Measurements from ENCODE around the gene ENDOD1. TPM values are rescaled to one million over a fixed set of nuclear protein-coding genes. Genes with fewer than 3 reads are reported as not detected.

The ENDOD1 gene, protein sequence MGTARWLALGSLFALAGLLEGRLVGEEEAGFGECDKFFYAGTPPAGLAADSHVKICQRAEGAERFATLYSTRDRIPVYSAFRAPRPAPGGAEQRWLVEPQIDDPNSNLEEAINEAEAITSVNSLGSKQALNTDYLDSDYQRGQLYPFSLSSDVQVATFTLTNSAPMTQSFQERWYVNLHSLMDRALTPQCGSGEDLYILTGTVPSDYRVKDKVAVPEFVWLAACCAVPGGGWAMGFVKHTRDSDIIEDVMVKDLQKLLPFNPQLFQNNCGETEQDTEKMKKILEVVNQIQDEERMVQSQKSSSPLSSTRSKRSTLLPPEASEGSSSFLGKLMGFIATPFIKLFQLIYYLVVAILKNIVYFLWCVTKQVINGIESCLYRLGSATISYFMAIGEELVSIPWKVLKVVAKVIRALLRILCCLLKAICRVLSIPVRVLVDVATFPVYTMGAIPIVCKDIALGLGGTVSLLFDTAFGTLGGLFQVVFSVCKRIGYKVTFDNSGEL
- total RNA-seq (2014; rRNA removed; shearing (Covaris generic)) (4.0 and 4.4 TPM in 2 replicates), polyA plus RNA-seq (2016; fragmentation: Nextera tagmentation; extraction: Ambion mirVana) (0.76 and 1.1 TPM in 2 replicates)
- long read RNA-seq, partial matches to known transcripts, result 0 of 1 reads
- long read RNA-seq, other reads (novel, unspliced or antisense), result 1 of 1 reads

DNA sequence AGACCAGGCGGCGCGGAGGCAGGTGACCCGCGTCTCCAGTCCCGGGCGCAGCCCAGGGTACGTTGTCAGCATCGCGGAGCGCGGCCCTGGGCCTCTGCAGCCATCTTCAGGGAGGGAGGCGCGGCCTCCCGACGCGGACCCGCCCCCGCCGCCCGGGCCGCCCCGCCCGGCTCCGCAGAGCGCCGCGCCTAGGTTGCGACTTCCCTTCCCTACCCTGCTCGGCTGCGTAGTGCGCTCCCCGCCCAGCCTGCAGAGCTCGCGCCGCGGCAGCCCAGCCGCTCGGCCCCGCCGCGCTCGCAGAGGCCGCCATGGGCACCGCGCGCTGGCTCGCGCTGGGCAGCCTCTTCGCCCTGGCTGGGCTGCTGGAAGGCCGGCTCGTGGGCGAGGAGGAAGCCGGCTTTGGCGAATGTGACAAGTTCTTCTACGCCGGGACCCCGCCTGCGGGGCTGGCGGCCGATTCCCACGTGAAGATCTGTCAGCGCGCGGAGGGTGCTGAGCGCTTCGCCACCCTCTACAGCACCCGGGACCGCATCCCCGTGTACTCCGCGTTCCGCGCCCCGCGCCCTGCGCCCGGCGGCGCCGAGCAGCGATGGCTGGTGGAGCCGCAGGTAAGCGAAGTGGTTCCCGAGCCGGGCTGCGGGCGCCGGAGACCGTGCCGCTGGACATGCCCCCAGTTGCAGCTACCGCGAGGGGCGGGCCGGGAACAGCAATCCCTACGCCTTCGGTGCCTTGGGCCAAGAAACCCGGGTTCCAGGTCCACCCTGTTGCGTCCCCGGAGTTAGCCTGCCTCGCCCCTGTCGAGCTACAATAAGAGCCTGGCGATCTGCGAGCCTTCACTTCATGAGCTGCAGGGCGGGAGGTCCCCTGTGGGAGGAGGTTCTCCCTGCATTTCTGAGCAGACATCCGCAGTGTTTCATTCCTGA is at the start of gene ENDOD1:
Gene ENDOD1, plus strand, starts transcription at position 227 of the 923 bp plus-strand sequence. Its CDS starts 82 bp downstream, at position 309.
- Mint-ChIP-seq H3K4me1 (peaks cover 39% of the 10 kb centered on the region), H3K36me3 (ENCODE audit: low read depth) (no peaks in the 10 kb centered on the region; the same call in 2 of the 3 replicates), H3K27me3 (ENCODE audit: insufficient read depth, low read depth, poor library complexity) (peaks cover 20% of the 10 kb centered on the region), H3K9me3 (no peaks in the 10 kb centered on the region), H3K27ac (no peak within 1 kb of the TSS), H3K4me3 (peak within 1 kb of the TSS; percentile 83)
- DNase-seq (ENCODE audit: low spot score), result peak; percentile 90
- H3K4me2 ChIP-seq, result peak within 1 kb of the TSS; percentile 89
- peaks cover 36% of the 10 kb centered on the region for H3K27me3 ChIP-seq (ENCODE audit: insufficient read depth)
- H3K4me3 ChIP-seq, result peak within 1 kb of the TSS; percentile 88
- H3K36me3 ChIP-seq (ENCODE audit: insufficient read depth), result no peaks in the 10 kb centered on the region
- peaks cover 4% of the 10 kb centered on the region; the same call in 1 of the 2 replicates for H3F3A ChIP-seq (replicated peaks; ENCODE audit: low read depth)
- peaks cover 20% of the 10 kb centered on the region for H3K4me1 ChIP-seq (ENCODE audit: insufficient read depth)
- H4K20me1 ChIP-seq (replicated peaks; ENCODE audit: insufficient read depth), result no peaks in the 10 kb centered on the region; the same call in 1 of the 2 replicates
- no peaks in the 10 kb centered on the region for H3K79me2 ChIP-seq (replicated peaks; ENCODE audit: insufficient read depth)
- no peak for TF ChIP-seq JUNB (IDR thresholded peaks at IDR 0.05; ENCODE audit: unreplicated experiment)
- TF ChIP-seq EZH2 (IDR thresholded peaks at IDR 0.05; ENCODE audit: low read depth, unreplicated experiment), result no peak
- peak; percentile 40; the same call in 1 of the 2 replicates for TF ChIP-seq CREB1 (CRISPR knock-in tag; IDR thresholded peaks at IDR 0.05; ENCODE audit: low read depth)
- TF ChIP-seq POLR2AphosphoS5 (IDR thresholded peaks at IDR 0.05; ENCODE audit: low read depth), result 0 out of 2 replicates have a peak, but pooled peaks have one; percentile 22
- TF ChIP-seq EZH2phosphoT487 (IDR thresholded peaks at IDR 0.05; ENCODE audit: unreplicated experiment), result no peak
- no peak for TF ChIP-seq ZNF114 (CRISPR knock-in tag; IDR thresholded peaks at IDR 0.05)
- no peak within 1 kb of the TSS for H3K27ac ChIP-seq (ENCODE audit: low read depth)
- no peaks in the 10 kb centered on the region for H3K9me2 ChIP-seq (ENCODE audit: insufficient read depth)
- peak; percentile 93 for ATAC-seq
- peak within 1 kb of the TSS; percentile 97 for H2AFZ ChIP-seq

DNA sequence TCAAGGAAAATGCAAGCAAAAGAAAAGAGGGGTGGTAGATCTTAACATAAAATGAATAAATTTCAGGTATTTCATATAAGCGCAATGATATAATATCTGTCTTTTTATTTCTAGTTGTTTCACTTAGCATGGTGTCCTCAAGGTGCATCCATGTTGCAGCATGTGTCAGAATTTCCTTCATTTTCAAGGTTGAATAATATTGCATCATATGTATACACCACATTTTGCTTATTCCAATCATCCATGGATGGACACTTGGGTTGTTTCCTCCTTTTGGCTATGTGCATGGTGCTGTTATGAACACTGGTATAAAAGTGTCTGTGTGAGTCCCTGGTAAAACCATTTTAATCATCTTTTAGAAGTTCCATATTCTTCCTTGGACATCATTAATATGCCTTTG is 47.4 kb upstream of the ENDOD1 start:
- Mint-ChIP-seq H3K27ac (no peak overlapping the region), H3K9me3 (no peaks in the 10 kb centered on the region), H3K36me3 (ENCODE audit: low read depth) (no peaks in the 10 kb centered on the region), H3K4me3 (no peak overlapping the region), H3K27me3 (ENCODE audit: insufficient read depth, low read depth, poor library complexity) (no peaks in the 10 kb centered on the region), H3K4me1 (no peaks in the 10 kb centered on the region)
- H3K4me3 ChIP-seq, result no peak overlapping the region
- H2AFZ ChIP-seq, result no peak overlapping the region
- H3K4me1 ChIP-seq (ENCODE audit: insufficient read depth), result no peaks in the 10 kb centered on the region
- no peak overlapping the region for H3K4me2 ChIP-seq
- DNase-seq (ENCODE audit: low spot score), result no peak
- H3K9me2 ChIP-seq (ENCODE audit: insufficient read depth), result 0 out of 2 replicates have a peak, but pooled peaks cover 2% of the 10 kb centered on the region
- H3K27ac ChIP-seq (ENCODE audit: low read depth), result no peak overlapping the region
- H3K36me3 ChIP-seq (ENCODE audit: insufficient read depth), result no peaks in the 10 kb centered on the region
- H3F3A ChIP-seq (replicated peaks; ENCODE audit: low read depth), result no peaks in the 10 kb centered on the region
- no peak for ATAC-seq
- no peaks in the 10 kb centered on the region for H3K27me3 ChIP-seq (ENCODE audit: insufficient read depth)
- H4K20me1 ChIP-seq (replicated peaks; ENCODE audit: insufficient read depth), result no peaks in the 10 kb centered on the region
- H3K79me2 ChIP-seq (replicated peaks; ENCODE audit: insufficient read depth), result no peaks in the 10 kb centered on the region
- TF ChIP-seq, protein P1, sequence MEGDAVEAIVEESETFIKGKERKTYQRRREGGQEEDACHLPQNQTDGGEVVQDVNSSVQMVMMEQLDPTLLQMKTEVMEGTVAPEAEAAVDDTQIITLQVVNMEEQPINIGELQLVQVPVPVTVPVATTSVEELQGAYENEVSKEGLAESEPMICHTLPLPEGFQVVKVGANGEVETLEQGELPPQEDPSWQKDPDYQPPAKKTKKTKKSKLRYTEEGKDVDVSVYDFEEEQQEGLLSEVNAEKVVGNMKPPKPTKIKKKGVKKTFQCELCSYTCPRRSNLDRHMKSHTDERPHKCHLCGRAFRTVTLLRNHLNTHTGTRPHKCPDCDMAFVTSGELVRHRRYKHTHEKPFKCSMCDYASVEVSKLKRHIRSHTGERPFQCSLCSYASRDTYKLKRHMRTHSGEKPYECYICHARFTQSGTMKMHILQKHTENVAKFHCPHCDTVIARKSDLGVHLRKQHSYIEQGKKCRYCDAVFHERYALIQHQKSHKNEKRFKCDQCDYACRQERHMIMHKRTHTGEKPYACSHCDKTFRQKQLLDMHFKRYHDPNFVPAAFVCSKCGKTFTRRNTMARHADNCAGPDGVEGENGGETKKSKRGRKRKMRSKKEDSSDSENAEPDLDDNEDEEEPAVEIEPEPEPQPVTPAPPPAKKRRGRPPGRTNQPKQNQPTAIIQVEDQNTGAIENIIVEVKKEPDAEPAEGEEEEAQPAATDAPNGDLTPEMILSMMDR (conservative IDR thresholded peaks at IDR 0.05; ENCODE audit: low read depth in 2 of 2), result no peak
- TF ChIP-seq EZH2 (IDR thresholded peaks at IDR 0.05; ENCODE audit: low read depth, unreplicated experiment) (no peak), EZH2phosphoT487 (IDR thresholded peaks at IDR 0.05; ENCODE audit: unreplicated experiment) (no peak), NANOG (IDR thresholded peaks at IDR 0.05; ENCODE audit: borderline replicate concordance) (no peak), POLR2AphosphoS5 (IDR thresholded peaks at IDR 0.05; ENCODE audit: low read depth) (no peak), ZNF331 (CRISPR knock-in tag; IDR thresholded peaks at IDR 0.05; ENCODE audit: low read depth) (no peak)
- TF ChIP-seq, protein P2, sequence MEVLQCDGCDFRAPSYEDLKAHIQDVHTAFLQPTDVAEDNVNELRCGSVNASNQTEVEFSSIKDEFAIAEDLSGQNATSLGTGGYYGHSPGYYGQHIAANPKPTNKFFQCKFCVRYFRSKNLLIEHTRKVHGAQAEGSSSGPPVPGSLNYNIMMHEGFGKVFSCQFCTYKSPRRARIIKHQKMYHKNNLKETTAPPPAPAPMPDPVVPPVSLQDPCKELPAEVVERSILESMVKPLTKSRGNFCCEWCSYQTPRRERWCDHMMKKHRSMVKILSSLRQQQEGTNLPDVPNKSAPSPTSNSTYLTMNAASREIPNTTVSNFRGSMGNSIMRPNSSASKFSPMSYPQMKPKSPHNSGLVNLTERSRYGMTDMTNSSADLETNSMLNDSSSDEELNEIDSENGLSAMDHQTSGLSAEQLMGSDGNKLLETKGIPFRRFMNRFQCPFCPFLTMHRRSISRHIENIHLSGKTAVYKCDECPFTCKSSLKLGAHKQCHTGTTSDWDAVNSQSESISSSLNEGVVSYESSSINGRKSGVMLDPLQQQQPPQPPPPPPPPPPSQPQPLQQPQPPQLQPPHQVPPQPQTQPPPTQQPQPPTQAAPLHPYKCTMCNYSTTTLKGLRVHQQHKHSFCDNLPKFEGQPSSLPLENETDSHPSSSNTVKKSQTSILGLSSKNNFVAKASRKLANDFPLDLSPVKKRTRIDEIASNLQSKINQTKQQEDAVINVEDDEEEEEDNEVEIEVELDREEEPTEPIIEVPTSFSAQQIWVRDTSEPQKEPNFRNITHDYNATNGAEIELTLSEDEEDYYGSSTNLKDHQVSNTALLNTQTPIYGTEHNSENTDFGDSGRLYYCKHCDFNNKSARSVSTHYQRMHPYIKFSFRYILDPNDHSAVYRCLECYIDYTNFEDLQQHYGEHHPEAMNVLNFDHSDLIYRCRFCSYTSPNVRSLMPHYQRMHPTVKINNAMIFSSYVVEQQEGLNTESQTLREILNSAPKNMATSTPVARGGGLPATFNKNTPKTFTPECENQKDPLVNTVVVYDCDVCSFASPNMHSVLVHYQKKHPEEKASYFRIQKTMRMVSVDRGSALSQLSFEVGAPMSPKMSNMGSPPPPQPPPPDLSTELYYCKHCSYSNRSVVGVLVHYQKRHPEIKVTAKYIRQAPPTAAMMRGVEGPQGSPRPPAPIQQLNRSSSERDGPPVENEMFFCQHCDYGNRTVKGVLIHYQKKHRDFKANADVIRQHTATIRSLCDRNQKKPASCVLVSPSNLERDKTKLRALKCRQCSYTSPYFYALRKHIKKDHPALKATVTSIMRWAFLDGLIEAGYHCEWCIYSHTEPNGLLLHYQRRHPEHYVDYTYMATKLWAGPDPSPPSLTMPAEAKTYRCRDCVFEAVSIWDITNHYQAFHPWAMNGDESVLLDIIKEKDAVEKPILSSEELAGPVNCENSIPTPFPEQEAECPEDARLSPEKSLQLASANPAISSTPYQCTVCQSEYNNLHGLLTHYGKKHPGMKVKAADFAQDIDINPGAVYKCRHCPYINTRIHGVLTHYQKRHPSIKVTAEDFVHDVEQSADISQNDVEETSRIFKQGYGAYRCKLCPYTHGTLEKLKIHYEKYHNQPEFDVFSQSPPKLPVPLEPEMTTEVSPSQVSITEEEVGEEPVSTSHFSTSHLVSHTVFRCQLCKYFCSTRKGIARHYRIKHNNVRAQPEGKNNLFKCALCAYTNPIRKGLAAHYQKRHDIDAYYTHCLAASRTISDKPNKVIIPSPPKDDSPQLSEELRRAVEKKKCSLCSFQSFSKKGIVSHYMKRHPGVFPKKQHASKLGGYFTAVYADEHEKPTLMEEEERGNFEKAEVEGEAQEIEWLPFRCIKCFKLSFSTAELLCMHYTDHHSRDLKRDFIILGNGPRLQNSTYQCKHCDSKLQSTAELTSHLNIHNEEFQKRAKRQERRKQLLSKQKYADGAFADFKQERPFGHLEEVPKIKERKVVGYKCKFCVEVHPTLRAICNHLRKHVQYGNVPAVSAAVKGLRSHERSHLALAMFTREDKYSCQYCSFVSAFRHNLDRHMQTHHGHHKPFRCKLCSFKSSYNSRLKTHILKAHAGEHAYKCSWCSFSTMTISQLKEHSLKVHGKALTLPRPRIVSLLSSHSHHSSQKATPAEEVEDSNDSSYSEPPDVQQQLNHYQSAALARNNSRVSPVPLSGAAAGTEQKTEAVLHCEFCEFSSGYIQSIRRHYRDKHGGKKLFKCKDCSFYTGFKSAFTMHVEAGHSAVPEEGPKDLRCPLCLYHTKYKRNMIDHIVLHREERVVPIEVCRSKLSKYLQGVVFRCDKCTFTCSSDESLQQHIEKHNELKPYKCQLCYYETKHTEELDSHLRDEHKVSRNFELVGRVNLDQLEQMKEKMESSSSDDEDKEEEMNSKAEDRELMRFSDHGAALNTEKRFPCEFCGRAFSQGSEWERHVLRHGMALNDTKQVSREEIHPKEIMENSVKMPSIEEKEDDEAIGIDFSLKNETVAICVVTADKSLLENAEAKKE (CRISPR knock-in tag; IDR thresholded peaks at IDR 0.05), result no peak
